Stimulated activated CD4-positive, alpha-beta T cell treated with anti-CD3 and anti-CD28 coated beads, TNF-alpha, amount 100 ng/mL, for 24 hours (primary cell): ENCODE data around the gene POP7.
A peak's percentile ranks its signal among the peaks of the same experiment; 100 is the strongest.
"Not testable (repeated sequence)": the region's sequence is repeated elsewhere in the genome, so short reads cannot be mapped to it uniquely, and the experiment has no call there.

Source experiments
- DNase-seq, 3 experiments: peaks; one replicate each; pipeline ENCODE4 v3.0.0-alpha.2; 2020; ENCODE audit warnings: low read depth in 3 of 3

Gene POP7

DNA sequence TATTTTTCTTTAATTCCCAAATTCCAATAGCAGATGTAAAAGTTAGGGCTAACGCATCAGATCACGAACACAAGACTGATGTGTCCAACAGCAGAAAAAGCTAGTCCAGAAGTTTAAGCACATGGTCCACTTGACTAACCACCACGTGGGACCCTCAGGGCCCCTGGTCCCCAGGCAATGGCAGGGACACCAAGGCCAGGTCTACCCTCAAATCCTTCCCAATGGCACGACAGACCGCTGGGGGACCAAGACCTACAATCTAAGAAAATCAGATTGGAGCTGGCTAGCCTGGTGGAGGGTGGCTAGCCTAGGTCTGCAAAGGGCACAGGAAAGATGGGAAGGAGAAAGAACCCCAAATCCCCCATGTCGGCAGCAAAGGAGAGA lies 13.4 kb upstream of the POP7 start:
- DNase-seq = no peak

DNA sequence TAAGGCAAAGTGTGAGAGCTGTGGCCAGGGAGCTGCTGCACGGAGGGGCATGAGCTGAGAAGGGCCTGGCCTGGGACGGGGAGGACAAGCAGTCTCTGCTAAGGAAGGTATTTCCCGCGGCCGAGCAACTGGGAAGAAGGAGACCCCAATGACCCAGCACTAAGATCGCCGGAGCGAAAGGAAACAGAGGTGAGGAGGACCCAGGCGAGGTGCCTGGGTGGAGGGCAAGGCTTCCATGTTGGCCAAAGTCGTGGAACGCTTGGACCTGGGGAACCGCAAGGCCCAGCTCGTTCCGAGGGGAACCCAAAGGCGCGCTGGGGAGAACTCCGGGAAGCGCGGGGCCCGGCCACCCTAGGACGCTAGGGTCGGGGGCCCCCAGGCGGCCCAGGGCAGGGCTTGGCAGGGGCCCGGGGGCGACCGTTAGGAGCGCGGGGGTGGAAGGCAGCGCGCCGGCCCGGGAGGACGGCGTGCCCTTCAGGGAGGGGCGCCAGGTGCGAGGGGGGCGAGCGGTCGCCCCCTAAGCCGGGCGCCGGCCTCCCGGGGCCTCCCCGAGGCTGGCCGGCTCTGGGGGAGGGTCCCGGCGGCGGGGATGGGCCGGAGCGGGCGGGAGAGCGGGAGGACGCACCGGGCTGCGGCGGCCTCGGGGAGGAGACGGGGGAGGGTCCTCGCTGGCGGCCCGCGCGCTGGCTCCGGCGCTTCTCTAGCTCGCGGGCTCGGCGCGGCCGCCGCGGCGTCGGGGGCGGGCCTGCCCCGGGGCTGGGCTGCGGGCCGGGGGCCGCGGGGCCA lies 12.4 kb upstream of the POP7 start:
- no peak for DNase-seq

DNA sequence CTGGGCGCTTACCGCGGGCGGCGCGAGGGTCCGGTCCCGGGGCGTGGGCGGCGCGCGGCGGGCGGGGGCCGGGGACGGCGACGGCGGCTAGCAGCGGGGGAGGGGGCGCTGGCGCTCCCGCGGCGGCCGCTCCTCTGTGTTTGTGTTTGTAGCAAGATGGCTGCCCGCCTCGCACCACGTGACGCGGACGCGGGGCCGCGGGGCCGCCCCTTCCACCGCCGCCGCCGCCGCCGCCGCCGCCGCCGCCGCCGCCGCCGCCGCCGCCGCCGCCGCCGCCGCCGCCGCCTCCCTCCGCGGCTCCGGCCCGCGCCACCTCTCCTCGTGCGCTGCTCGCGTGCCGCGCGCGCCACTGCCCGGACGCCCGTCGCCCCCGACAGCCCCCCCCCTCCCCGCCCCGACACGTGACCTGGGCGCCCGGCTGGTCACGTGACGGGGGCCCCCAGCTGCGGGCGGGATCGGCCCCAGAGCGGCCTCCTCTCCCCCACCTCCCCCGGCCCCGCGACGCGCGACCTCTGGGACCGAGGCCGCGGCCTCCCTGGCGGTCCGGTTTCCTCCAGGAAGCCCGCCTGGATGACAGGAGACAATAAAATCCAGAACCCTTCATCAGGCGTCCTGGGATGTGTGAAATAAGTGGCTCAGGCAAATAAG lies 11.7 kb upstream of the POP7 start, which contains the start of gene GIGYF1:
Gene GIGYF1 (minus strand): TSS at position 153 of the 648 bp plus-strand sequence. CDS start 6,012 bp downstream, outside the sequence.
- DNase-seq = peak in 2 of 3 experiments; percentile 37 to 69

DNA sequence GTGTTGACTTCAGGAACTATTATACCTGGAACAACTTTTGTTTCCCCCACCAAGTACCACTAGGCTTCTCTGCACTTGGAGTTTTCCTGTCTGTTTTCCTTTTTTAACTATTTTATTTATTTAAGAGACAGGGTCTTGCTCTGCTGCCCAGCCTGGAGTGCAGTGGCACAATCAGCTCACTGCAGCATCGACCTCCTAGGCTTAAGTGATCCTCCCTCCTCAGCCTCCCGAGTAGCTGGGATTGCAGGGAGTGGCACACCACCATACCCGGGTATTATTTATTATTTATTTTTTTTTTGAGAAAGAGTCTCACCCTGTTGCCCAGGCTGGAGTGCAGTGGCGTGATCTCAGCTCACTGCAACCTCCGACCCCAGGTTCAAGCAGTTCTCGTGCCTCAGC lies 9.8 kb upstream of the POP7 start:
- DNase-seq = no peak

DNA sequence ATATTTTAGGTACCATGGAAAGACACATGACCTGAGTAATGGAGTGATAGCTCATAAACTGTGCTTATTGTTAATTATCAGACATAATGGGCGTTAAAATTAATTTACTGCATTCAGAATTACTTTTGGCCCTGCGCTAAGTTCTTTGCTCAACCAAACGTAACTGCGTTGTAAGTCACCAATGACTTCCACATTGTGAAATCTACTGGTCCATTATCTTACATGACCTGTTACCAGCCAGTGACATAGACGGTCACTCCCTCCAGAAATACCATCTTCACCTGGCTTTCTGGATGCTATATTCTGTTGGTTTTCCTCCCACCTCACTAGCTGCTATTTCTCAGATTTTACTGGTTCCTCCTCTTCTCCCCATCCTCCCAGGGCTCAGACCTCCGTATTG lies 6.9 kb upstream of the POP7 start:
- no peak for DNase-seq

DNA sequence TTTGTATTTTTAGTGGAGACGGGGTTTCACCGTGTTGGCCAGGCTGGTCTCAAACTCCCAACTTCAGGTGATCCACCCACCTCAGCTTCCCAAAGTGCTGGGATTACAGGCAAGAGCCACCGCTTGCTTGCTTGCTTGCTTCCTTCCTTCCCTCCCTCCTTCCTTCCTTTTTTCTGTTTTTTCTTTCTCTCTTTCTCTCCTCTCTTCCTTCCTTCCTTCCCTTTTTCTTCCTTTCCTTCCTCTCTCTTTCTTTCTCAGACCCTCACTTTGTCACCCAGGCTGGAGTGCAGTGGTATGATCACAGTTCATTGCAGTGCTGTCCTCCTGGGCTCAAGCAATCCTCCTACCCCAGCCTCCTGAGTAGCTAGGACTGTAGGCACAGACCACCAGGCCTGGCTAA lies 4.8 kb upstream of the POP7 start:
- not testable (repeated sequence) for DNase-seq

DNA sequence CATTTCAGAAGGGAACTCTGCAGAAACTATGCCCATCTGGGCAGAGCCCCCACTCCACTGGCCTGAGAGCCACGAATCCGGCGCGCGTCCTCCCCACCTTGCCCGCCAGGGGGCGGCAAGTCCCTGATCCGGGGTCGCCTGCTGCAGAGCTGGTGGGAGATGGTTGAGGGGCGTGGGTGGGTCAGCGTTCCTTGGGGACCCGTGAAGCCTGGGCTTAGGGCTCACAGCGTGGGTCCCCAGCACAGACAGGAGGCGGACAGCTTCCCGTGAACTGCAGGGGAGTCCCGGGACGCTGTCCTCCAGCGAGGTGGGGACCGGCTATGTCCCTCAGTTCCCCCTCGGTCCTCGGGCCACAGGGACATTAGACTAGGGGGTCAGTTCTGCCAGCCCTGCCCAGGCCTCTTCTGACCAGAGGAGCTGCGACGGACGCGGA lies 585 bp upstream of the POP7 start:
- DNase-seq = peak; percentile 62 to 80 (median 71)

DNA sequence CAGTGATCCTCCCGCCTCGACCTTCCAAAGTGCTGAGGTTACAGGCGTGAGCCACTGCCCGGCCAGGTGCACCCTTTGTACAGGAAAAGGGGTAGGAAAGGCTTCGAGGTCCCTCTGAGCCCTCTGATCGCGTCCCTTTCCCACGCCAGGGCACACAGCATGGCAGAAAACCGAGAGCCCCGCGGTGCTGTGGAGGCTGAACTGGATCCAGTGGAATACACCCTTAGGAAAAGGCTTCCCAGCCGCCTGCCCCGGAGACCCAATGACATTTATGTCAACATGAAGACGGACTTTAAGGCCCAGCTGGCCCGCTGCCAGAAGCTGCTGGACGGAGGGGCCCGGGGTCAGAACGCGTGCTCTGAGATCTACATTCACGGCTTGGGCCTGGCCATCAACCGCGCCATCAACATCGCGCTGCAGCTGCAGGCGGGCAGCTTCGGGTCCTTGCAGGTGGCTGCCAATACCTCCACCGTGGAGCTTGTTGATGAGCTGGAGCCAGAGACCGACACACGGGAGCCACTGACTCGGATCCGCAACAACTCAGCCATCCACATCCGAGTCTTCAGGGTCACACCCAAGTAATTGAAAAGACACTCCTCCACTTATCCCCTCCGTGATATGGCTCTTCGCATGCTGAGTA lies 871 bp downstream of the POP7 start:
- DNase-seq = no peak

DNA sequence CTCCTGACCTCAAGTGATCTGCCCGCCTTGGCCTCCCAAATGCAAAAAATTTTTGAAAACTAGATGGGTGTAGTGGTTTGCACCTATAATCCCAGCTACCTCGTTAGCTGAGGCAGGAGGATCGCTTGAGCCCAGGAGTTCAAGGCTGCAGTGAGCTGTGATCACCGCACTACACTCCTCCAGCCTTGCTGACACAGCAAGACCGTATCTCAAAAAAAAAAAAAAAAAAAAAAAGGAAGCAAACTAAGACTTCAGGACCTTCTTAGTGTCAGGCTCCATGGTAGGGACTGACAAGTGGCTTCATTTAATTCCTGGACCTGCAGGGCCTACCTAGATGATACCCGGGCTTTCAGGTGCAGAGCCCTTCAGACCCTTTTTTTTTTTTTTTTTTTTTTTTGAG lies 2.5 kb downstream of the POP7 start:
- DNase-seq = no peak

DNA sequence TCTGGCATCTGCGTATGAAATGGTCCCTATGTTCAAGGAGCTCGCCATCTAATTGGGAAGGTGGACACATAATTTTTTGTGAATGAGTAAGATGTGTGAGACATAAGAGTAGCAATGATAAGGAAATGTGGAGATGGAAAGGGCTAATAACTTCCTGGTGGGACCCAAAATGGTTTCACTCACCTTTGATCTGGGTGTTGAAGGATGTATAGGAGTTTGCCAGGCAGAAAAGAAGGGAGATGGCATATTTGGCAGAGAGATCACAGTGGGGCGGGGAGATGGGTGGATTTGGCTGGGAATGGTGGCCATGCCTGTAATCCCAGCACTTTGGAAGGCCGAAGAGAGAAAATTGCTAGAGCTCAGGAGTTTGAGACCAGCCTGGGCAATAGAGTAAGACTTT lies 4.5 kb downstream of the POP7 start:
- no peak for DNase-seq

DNA sequence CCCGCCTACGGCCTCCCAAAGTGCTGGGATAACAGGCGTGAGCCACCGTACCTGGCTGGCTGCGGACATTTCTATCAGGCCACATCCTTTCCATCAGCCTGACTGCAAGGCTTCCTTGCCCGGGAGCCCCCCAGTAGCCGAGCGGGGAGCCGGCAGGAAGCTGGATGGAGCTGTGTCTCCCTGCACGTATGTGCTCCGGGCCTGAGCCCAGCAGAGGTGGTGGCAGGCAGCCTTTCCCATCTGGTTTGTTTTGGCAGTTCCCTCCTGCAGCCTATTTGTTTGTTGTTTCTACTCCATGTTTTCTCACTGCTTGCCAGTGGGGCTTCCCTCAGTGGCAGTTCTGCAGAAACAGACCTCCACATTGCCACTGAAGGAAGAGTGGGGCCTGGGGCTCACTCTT lies 5.4 kb downstream of the POP7 start:
- DNase-seq = no peak

DNA sequence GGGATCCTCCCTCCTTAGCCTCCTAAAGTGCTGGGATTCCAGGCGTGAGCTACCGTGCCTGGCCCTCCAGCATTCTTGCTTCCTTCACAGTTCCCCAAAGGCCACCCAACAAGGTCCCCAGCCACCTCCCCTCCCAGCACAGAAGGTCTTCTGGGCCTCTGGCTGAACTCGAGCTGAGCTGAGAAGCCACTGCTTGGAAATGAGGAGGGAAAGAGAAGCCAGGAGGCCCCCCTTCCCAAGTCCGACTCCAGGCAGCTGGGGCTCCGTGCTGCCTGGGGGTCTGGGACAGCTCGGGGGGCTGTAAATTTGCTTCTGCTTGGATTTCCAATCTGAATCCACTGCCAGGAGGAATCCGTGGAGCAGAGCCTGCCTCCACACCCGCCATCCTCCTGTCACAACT lies 8.8 kb downstream of the POP7 start:
- DNase-seq = no peak

DNA sequence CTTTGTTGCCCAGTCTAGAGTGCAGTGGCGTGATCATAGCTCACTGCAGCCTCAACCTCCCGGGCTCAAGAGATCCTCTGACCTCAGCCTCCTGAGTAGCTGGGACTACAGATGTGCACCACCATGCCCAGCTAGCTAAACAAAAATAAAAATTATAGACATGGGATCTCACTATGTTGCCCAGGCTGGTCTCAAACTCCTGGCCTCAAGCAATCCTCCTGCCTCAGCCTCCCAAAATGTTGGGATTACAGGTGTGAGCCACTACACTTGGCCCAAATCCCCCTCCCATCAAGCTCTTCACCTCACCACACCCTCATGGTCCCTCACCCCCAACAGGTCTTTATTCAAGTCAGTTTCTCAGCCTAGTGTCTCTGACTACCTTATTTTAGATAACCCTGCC lies 11.2 kb downstream of the POP7 start:
- not testable (repeated sequence) for DNase-seq

DNA sequence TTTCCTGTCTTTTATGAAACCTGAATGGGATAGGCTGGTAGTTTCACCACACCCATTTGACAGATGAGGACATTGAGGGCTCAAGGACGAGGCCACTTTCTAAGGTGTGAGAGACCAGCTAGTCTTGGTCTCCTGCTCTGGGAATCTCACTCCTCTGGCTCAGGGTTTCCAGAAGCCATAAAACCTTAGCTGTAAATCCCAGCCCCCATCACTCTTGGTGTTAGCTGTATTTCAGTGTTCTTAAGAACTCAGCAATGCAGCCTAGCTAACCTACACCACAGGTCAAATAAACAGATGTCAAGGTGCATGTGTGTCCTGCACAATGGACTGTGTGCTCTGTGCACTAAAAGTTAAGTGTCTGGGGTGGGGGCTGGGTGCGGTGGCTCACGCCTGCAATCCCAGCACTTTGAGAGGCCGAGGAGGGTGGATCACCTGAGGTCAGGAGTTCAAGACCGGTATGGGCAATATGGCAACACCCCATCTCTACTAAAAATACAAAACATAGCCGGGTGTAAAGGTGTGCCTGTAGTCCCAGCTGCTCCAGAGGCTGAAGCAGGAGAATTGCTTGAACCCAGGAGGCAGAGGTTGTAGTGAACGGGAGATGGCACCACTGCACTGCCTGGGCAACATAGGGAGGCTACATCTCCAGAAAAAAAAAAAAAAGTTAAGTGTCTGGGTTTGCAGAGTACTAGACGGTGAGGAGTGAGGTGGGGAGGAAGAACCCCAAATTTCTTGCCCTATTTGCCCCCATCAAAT lies 13.8 kb downstream of the POP7 start:
- DNase-seq = no peak

DNA sequence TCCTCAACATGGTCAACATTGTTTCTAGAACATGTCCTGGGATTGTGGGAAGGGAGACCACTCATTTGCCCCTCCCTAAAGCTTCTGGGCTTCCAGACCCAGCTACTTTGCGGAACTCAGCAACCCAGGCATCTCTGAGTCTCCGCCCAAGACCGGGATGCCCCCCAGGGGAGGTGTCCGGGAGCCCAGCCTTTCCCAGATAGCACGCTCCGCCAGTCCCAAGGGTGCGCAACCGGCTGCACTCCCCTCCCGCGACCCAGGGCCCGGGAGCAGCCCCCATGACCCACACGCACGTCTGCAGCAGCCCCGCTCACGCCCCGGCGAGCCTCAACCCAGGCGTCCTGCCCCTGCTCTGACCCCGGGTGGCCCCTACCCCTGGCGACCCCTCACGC lies 14.4 kb downstream of the POP7 start, which contains the start of gene EPO:
Gene EPO (plus strand): TSS at position 190 of the 392 bp plus-strand sequence. CDS start 513 bp downstream, outside the sequence.
- DNase-seq = no peak

DNA sequence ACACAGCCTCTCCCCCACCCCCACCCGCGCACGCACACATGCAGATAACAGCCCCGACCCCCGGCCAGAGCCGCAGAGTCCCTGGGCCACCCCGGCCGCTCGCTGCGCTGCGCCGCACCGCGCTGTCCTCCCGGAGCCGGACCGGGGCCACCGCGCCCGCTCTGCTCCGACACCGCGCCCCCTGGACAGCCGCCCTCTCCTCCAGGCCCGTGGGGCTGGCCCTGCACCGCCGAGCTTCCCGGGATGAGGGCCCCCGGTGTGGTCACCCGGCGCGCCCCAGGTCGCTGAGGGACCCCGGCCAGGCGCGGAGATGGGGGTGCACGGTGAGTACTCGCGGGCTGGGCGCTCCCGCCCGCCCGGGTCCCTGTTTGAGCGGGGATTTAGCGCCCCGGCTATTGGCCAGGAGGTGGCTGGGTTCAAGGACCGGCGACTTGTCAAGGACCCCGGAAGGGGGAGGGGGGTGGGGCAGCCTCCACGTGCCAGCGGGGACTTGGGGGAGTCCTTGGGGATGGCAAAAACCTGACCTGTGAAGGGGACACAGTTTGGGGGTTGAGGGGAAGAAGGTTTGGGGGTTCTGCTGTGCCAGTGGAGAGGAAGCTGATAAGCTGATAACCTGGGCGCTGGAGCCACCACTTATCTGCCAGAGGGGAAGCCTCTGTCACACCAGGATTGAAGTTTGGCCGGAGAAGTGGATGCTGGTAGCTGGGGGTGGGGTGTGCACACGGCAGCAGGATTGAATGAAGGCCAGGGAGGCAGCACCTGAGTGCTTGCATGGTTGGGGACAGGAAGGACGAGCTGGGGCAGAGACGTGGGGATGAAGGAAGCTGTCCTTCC lies 15.0 kb downstream of the POP7 start:
- no peak for DNase-seq

DNA sequence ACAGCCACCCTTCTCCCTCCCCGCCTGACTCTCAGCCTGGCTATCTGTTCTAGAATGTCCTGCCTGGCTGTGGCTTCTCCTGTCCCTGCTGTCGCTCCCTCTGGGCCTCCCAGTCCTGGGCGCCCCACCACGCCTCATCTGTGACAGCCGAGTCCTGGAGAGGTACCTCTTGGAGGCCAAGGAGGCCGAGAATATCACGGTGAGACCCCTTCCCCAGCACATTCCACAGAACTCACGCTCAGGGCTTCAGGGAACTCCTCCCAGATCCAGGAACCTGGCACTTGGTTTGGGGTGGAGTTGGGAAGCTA lies 15.5 kb downstream of the POP7 start:
- no peak for DNase-seq

DNA sequence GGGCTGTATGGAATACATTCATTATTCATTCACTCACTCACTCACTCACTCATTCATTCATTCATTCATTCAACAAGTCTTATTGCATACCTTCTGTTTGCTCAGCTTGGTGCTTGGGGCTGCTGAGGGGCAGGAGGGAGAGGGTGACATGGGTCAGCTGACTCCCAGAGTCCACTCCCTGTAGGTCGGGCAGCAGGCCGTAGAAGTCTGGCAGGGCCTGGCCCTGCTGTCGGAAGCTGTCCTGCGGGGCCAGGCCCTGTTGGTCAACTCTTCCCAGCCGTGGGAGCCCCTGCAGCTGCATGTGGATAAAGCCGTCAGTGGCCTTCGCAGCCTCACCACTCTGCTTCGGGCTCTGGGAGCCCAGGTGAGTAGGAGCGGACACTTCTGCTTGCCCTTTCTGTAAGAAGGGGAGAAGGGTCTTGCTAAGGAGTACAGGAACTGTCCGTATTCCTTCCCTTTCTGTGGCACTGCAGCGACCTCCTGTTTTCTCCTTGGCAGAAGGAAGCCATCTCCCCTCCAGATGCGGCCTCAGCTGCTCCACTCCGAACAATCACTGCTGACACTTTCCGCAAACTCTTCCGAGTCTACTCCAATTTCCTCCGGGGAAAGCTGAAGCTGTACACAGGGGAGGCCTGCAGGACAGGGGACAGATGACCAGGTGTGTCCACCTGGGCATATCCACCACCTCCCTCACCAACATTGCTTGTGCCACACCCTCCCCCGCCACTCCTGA lies 16.7 kb downstream of the POP7 start:
- no peak for DNase-seq

DNA sequence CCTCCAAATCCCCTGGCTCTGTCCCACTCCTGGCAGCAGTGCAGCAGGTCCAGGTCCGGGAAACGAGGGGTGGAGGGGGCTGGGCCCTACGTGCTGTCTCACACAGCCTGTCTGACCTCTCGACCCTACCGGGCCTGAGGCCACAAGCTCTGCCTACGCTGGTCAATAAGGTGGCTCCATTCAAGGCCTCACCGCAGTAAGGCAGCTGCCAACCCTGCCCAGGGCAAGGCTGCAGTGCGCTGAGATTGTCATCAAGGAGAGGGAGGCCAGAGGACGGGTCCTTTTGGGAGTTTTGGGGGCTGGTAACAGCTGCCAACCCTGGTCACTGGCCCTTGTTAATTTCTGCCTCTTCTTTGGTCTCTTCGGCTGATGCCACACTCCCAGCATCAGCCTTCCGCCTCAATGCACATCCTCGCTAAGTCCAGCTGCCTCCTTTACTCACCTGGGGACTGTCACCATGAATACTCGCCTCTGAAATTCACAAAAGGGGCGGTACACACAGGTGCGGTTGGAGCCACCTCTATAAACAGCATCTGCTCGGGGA lies 17.9 kb downstream of the POP7 start:
- no peak for DNase-seq

DNA sequence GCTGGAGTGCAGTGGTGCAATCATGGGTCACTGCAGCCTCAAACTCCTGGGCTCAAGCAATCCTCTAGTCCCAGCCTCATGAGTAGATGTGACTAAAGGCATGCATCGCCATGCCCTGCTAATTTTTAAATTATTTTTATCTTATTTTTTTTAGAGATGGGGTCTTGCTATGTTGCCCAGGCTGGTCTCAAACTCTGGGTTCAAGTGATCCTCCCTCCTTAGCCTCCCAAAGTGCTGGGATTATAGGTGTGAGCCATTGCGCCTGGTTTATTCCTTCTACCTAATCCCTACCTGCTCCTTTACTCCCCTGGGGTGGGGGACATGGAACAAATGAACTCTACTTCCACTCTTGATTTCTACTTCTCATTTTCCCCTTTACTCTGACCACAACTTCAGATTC lies 18.4 kb downstream of the POP7 start:
- DNase-seq = not testable (repeated sequence)
